DMS53 treated with DMSO at 0.1 percent for 48 hours (cell line): ENCODE results near the gene IMMP2L.

Source experiments
- DNase-seq: peaks from one replicate; lab custom pipeline; 2025; ENCODE audit not compliant: unreplicated experiment; lab: John Stamatoyannopoulos, UW

IMMP2L gene

GRCh38 chr7:111226800-111227199 lies 335.5 kb downstream of the IMMP2L start:
- DNase-seq = no peak

- no peak for DNase-seq
These were observed 337.7 kb downstream of the IMMP2L start for GRCh38 chr7:111224354-111225231.

GRCh38 chr7:111223802-111224253 lies 338.5 kb downstream of the IMMP2L start:
- DNase-seq = no peak

- no peak for DNase-seq
These were observed 346.7 kb downstream of the IMMP2L start for GRCh38 chr7:111215550-111215949.

GRCh38 chr7:111212857-111213523 lies 349.3 kb downstream of the IMMP2L start:
- DNase-seq = no peak

- DNase-seq = no peak
These were observed 351.3 kb downstream of the IMMP2L start for GRCh38 chr7:111210996-111211395.

- DNase-seq = no peak
These were observed 352.2 kb downstream of the IMMP2L start for GRCh38 chr7:111210043-111210442.

- no peak for DNase-seq
These were observed 357.0 kb downstream of the IMMP2L start for GRCh38 chr7:111205251-111205650.

GRCh38 chr7:111202321-111202720 lies 360.0 kb downstream of the IMMP2L start:
- no peak for DNase-seq

GRCh38 chr7:111199643-111200042 lies 362.6 kb downstream of the IMMP2L start:
- DNase-seq = no peak

GRCh38 chr7:111198255-111198654 lies 364.0 kb downstream of the IMMP2L start:
- DNase-seq = no peak

GRCh38 chr7:111196655-111197054 lies 365.6 kb downstream of the IMMP2L start:
- no peak for DNase-seq

GRCh38 chr7:111192614-111193413 lies 369.5 kb downstream of the IMMP2L start:
- DNase-seq = no peak

- no peak for DNase-seq
These were observed 371.5 kb downstream of the IMMP2L start for GRCh38 chr7:111190804-111191203.

- no peak for DNase-seq
These were observed 377.3 kb downstream of the IMMP2L start for GRCh38 chr7:111184987-111185386.

- no peak for DNase-seq
These were observed 379.0 kb downstream of the IMMP2L start for GRCh38 chr7:111183321-111183720.

GRCh38 chr7:111180338-111180737 lies 382.0 kb downstream of the IMMP2L start:
- no peak for DNase-seq

- DNase-seq = no peak
These were observed 386.3 kb downstream of the IMMP2L start for GRCh38 chr7:111175908-111176441.

- DNase-seq = no peak
These were observed 387.8 kb downstream of the IMMP2L start for GRCh38 chr7:111174510-111174909.

- DNase-seq = no peak
These were observed 388.3 kb downstream of the IMMP2L start for GRCh38 chr7:111173990-111174389.

- DNase-seq = no peak
These were observed 388.8 kb downstream of the IMMP2L start for GRCh38 chr7:111173528-111173927.
